ENCODE measurements around the gene BAG2. TPM values are rescaled to one million over a fixed set of nuclear protein-coding genes. Genes with fewer than 3 reads are reported as not detected.

BAG2 gene
- total and polyA plus RNA-seq, 10 of the 15 experiments (the other 5 are each of a cell fraction or from before 2014, with no cell fraction given): 7.7 to 17.6 (median 9.6) TPM

GRCh38 chr6:57158658-57159057 is 13.5 kb upstream of the BAG2 start:
- no peak overlapping the region for H3K27ac ChIP-seq (ENCODE audit: control insufficient read depth, insufficient read depth)
- DNase-seq (ENCODE audit: low read depth, low spot score): no peak
- H3K9ac ChIP-seq (ENCODE audit: control insufficient read depth, insufficient read depth, low read length): no peak overlapping the region
- no peak for ATAC-seq
- intact Hi-C loops (cut with micrococcal nuclease; ENCODE audit: unreplicated experiment) (no loop called here), in situ Hi-C loops (cut with MboI) (no loop called here)
- no peaks in the 10 kb centered on the region for H3K79me2 ChIP-seq (ENCODE audit: control insufficient read depth, insufficient read depth, low read length)
- CTCF ChIA-PET: no interaction called here
- H3K4me2 ChIP-seq (ENCODE audit: control insufficient read depth, insufficient read depth): no peak overlapping the region
- H3K27me3 ChIP-seq (replicated peaks in 1 of 2; ENCODE audit: control insufficient read depth in 2 of 2, insufficient read depth in 2 of 2, low read length in 1 of 2): no peaks in the 10 kb centered on the region
- H4K20me1 ChIP-seq (ENCODE audit: control insufficient read depth, insufficient read depth): no peaks in the 10 kb centered on the region
- no peak for FAIRE-seq
- RAD21 ChIA-PET (ENCODE audit: unreplicated experiment): interaction anchor here (0.6 kb wide), 1 partner anchor 1033 kb away, joined by 4 read pairs; no protein-coding TSS in a partner anchor
- TF ChIP-seq SMAD1 (IDR thresholded peaks at IDR 0.05; ENCODE audit: low read depth, partially characterized antibody): no peak
- TF ChIP-seq WRNIP1 (IDR thresholded peaks at IDR 0.05; ENCODE audit: borderline replicate concordance, low read depth, low read length): no peak
- no peak for TF ChIP-seq PKNOX1 (IDR thresholded peaks at IDR 0.05)
- TF ChIP-seq RBBP5 (conservative IDR thresholded peaks at IDR 0.05): no peak
- TF ChIP-seq NRF1 (conservative IDR thresholded peaks at IDR 0.05; ENCODE audit: low read depth, low read length): no peak
- TF ChIP-seq TARDBP (IDR thresholded peaks at IDR 0.05; ENCODE audit: borderline replicate concordance): no peak
- no peak for TF ChIP-seq ZZZ3 (IDR thresholded peaks at IDR 0.05; ENCODE audit: control insufficient read depth, insufficient read length, low read depth)
- TF ChIP-seq SREBF1 (IDR thresholded peaks at IDR 0.05; ENCODE audit: low read length): no peak
- TF ChIP-seq MTA2 (IDR thresholded peaks at IDR 0.05; ENCODE audit: low read depth): no peak
- no peak for TF ChIP-seq POLR2A (IDR thresholded peaks at IDR 0.05; ENCODE audit: low read depth, low read length)
- TF ChIP-seq NFYA (IDR thresholded peaks at IDR 0.05; ENCODE audit: borderline replicate concordance, low read depth, low read length): no peak
- no peak overlapping the region for H2AFZ ChIP-seq (ENCODE audit: control insufficient read depth, low read depth, low read length)
- BruUV-seq (replicated peaks): no TSS peak
- SMC1A ChIA-PET (ENCODE audit: uncharacterized antibody, unreplicated experiment): no interaction called here
- no peak overlapping the region for H3K4me3 ChIP-seq
- H3K4me1 ChIP-seq (ENCODE audit: control insufficient read depth, insufficient read depth, low read length): no peaks in the 10 kb centered on the region
- H3K9me3 ChIP-seq (replicated peaks; ENCODE audit: control insufficient read depth, insufficient read depth, low read length): no peaks in the 10 kb centered on the region
- H3K36me3 ChIP-seq (ENCODE audit: control insufficient read depth in 2 of 2, insufficient read depth in 2 of 2, low read length in 1 of 2): peaks cover 0 to 6% of the 10 kb centered on the region in 2 experiments; a peak in 2 of 4 replicates
- POLR2A ChIA-PET: interaction anchor here (0.6 to 0.7 kb wide), 3 partner anchors 9 to 515 kb away, joined by 3 to 5 read pairs (median 4); no protein-coding TSS in a partner anchor

Measured in GM12878 (cell line).